Measurements from ENCODE around the gene USP22. TPM values are rescaled to one million over a fixed set of nuclear protein-coding genes. Genes with fewer than 3 reads are reported as not detected.

The USP22 gene
- total RNA-seq (2013) = 45.5 TPM
- 10 to 100 TPM; 20.4 to 69.9 (median 27.3) TPM for polyA plus RNA-seq
- 46.0 and 51.0 TPM in 2 replicates for polyA minus RNA-seq
- total RNA-seq = 52.1 to 240 (median 131) reads per million in 11 experiments

DNA sequence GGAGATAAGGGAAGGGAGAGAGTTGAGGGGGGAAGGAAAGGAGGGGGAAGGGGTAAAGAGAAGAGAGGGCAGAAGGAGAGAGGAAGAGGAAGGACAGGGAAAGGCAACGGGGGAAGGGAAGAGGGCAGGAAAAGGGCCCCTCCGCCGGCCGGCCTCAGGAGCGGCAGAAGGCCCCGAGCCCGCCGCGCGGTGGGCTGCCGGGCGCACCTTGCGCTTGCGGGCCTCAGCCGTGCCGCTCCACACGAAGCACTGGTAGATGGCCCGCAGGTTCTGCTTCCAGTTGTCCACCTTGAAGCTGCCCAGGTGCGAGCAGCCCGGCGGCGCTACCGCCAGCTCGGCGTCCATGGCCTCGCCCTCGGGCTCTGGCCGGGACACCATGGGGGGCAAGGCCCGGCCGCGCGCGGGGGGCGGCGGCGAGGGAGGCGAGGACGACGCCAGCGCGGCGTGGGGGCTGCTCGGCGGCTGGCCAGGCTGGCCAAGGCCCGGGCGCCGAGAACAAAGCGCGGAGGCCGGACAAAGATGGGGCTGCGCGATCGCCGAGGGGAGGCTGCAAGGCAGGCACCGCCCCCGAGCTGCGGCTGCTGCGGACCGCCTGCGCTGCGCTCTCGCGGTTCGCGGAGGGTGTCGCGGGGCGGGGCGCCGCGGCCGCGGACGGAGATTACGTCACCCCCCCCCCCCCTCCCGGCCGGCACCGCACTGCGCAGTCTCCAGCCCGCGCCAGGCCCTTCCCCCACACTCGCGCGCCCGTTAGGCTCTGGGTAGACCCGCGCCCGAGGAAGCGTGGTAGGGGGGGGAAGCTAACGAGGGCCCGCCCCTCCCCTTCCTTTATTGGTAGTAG lies at the start of gene USP22:
USP22 (minus strand) TSS at position 554 of the 838 bp plus-strand sequence; CDS start at position 378, 176 bp downstream.
- H2AFZ ChIP-seq (ENCODE audit: insufficient read depth, low read depth, low read length, poor library complexity, severe bottlenecking) = peak within 1 kb of the TSS; percentile 81
- Mint-ChIP-seq H3K27me3 (ENCODE audit: low read depth in 3 of 3) (no peaks in the 10 kb centered on the region), H3K27ac (peak within 1 kb of the TSS; percentile 82 to 96 (median 91)), H3K4me3 (peak within 1 kb of the TSS; percentile 96 to 98), H3K4me1 (peaks cover 30% of the 10 kb centered on the region), H3K9me3 (peaks cover 0 to 2% (median 0%) of the 10 kb centered on the region in 7 donors), H3K36me3 (peaks cover 2 to 5% of the 10 kb centered on the region in 2 donors)
- TF ChIP-seq CTCF (IDR thresholded peaks at IDR 0.05) = no peak
- DNase-seq = peak in 2 of 3 donors; percentile 97
- H3K27me3 ChIP-seq (ENCODE audit: control insufficient read depth in 2 of 2, insufficient read depth in 2 of 2, low read length in 2 of 2) = no peaks in the 10 kb centered on the region
- under 1% methylated on average over 53 of the region's 91 CpGs for WGBS (ENCODE audit: insufficient coverage)
- H3K9ac ChIP-seq (ENCODE audit: insufficient read depth, low read length, poor library complexity, severe bottlenecking) = peak within 1 kb of the TSS; percentile 90
- peaks cover 51% of the 10 kb centered on the region for H3K79me2 ChIP-seq (ENCODE audit: insufficient read depth, low read length)
- H3K27ac ChIP-seq (ENCODE audit: low read depth in 1 of 2, low read length in 2 of 2) = peak within 1 kb of the TSS; percentile 80 to 85
- peak within 1 kb of the TSS; percentile 86 for H3K4me2 ChIP-seq (replicated peaks; ENCODE audit: extremely low read depth, low read length, poor library complexity, severe bottlenecking)
- H3K4me3 ChIP-seq (replicated peaks in 1 of 3; ENCODE audit: low read depth in 2 of 3, low read length in 3 of 3) = peak within 1 kb of the TSS; percentile 82 to 97 (median 92)
- H4K20me1 ChIP-seq (ENCODE audit: insufficient read depth, low read length) = peaks cover 46% of the 10 kb centered on the region
- no peaks in the 10 kb centered on the region for H3K9me3 ChIP-seq (replicated peaks in 1 of 2; ENCODE audit: control insufficient read depth in 1 of 2, insufficient read depth in 1 of 2, low read length in 2 of 2)
- peaks cover 1 to 2% of the 10 kb centered on the region in 2 donors for H3K36me3 ChIP-seq (replicated peaks in 1 of 2; ENCODE audit: control insufficient read depth in 1 of 2, insufficient read depth in 2 of 2, low read length in 2 of 2)
- H3K4me1 ChIP-seq (ENCODE audit: control insufficient read depth in 1 of 2, insufficient read depth in 2 of 2, low read length in 2 of 2) = peaks cover 28 to 31% of the 10 kb centered on the region in 2 donors
- intact Hi-C loops (cut with micrococcal nuclease) = loop anchor here (5.0 to 10.0 kb wide), 3 partner anchors 170 to 242 kb away; partner anchors contain the start of genes MAP2K3 (in 1 of the 2) and TMEM11 (in 1 of the 2)

GRCh38 chr17:21090902-21091618 lies 48.2 kb upstream of the USP22 start:
- no peak overlapping the region for H3K4me3 Mint-ChIP-seq
- Histone ChIP-seq H4K20me1 (ENCODE audit: insufficient read depth, low read length) (no peaks in the 10 kb centered on the region), H3K4me3 (replicated peaks in 1 of 3; ENCODE audit: low read depth in 2 of 3, low read length in 3 of 3) (no peak overlapping the region), H3K27ac (ENCODE audit: low read depth in 1 of 2, low read length in 2 of 2) (no peak overlapping the region), H3K27me3 (ENCODE audit: control insufficient read depth in 2 of 2, insufficient read depth in 2 of 2, low read length in 2 of 2) (no peaks in the 10 kb centered on the region), H3K9ac (ENCODE audit: insufficient read depth, low read length, poor library complexity, severe bottlenecking) (no peak overlapping the region), H3K4me2 (replicated peaks; ENCODE audit: extremely low read depth, low read length, poor library complexity, severe bottlenecking) (no peak overlapping the region), H3K36me3 (replicated peaks in 1 of 2; ENCODE audit: control insufficient read depth in 1 of 2, insufficient read depth in 2 of 2, low read length in 2 of 2) (no peaks in the 10 kb centered on the region), H2AFZ (ENCODE audit: insufficient read depth, low read depth, low read length, poor library complexity, severe bottlenecking) (no peak overlapping the region), H3K4me1 (ENCODE audit: control insufficient read depth in 1 of 2, insufficient read depth in 2 of 2, low read length in 2 of 2) (no peaks in the 10 kb centered on the region), H3K79me2 (ENCODE audit: insufficient read depth, low read length) (no peaks in the 10 kb centered on the region), H3K9me3 (replicated peaks in 1 of 2; ENCODE audit: control insufficient read depth in 1 of 2, insufficient read depth in 1 of 2, low read length in 2 of 2) (no peaks in the 10 kb centered on the region)
- WGBS (ENCODE audit: insufficient coverage) = 0% methylated on average over 1 of the region's 4 CpGs
- no peak for DNase-seq
- peaks cover 3 to 8% (median 6%) of the 10 kb centered on the region in 3 donors for H3K27me3 Mint-ChIP-seq (ENCODE audit: low read depth in 3 of 3)
- peaks cover 0 to 1% (median 0%) of the 10 kb centered on the region in 7 donors for H3K9me3 Mint-ChIP-seq
- H3K4me1 Mint-ChIP-seq = peaks cover 5% of the 10 kb centered on the region
- H3K27ac Mint-ChIP-seq = peak overlapping the region in 1 of 7 donors; percentile 46
- no peak for TF ChIP-seq CTCF (IDR thresholded peaks at IDR 0.05)
- intact Hi-C loops (cut with micrococcal nuclease) = no loop called here
- no peaks in the 10 kb centered on the region for H3K36me3 Mint-ChIP-seq

Measured in CD14-positive monocyte (primary cell).